ENCODE measurements around the gene CGB1.
"Not testable (repeated sequence)": the region's sequence is repeated elsewhere in the genome, so short reads cannot be mapped to it uniquely, and the experiment has no call there.

Gene CGB1

DNA sequence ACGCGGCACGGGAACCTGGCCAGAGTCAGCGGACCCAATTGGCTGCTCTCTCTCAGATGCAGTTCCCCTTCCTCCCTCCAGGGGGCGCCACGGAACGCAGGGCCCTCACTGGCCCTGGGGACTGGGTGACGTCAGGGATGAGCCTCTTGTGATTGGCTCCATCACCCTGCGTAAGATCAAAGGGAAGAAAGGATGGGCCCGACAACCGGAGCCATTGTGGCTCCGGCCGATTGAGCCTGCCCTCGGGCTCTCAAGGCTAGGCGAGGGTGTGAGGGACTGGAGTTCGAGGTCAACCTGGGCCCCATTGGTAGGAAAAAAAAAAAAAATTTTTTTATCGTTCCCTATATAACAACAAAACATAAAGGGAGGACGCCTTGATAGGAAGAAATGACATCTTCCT, at the start of gene CGB1:
TSS of gene CGB1 (minus strand) at position 81 of the 400 bp plus-strand sequence. CDS start 184 bp downstream, outside the sequence.
- DNase-seq (ENCODE audit: low read depth): peak; percentile 60

- no peak for DNase-seq (ENCODE audit: low read depth)
These were observed 49.6 kb upstream of the CGB1 start for GRCh38 chr19:49086296-49086695.

DNA sequence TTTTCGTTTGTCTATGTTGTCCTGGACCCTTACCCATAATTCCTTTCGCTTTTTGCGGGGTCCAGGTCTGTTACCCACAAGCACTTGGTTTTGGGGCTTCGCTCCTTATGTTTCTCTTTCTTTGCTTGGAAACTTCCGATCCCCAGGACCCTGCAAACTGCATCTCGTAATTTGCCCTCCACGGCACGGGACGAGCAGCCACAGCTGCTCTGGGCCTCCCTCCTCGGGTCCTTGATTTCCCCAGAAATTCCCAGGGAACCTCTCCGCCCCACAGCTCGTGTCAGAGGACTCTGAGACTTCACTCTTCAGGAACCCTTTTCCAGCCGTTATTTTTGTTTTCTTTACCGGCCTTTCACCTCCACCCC, 49.2 kb upstream of the CGB1 start:
- no peak for DNase-seq (ENCODE audit: low read depth)

- peak; percentile 99 for DNase-seq (ENCODE audit: low read depth)
These were observed 48.5 kb upstream of the CGB1 start, which contains the start of gene SNRNP70 for GRCh38 chr19:49085020-49085867. Gene SNRNP70 (plus strand): TSS chr19:49085451. CDS start chr19:49086415, 964 bp downstream.

DNA sequence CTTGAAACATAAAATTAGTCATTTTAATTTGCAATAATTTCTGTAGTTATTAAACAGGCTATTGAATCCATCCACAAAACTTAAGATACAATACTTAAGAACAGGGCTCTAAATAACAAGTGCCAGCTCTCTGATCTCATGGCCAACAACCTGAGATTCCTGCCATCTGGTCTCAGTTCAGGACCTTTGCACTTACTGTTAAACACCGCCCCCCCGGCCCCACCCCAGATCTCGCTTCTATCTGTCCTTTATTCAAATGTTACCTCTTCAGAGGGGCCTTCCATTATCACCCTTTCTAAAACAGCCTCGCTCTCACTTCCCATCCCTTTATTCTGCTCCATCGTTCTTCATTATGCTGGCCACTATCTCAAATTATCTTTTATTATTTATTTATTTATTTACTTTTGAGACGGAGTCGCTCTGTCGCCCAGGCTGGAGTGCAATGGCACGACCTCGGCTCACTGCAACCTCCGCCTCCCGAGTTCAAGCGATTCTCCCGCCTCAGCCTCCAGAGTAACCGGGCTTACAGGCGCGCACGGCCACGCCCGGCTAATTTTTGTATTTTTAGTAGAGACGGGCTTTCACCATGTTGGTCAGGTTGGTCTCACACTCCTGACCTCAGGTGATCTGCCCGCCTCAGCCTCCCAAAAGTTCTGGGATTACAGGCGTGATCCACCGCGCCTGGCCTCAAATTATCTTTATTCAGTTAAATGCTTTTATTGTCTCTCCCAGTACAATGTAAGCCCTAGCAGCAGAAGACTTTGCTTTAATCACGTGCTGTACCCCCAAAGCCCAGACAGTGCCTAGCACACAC, 47.7 kb upstream of the CGB1 start:
- DNase-seq (ENCODE audit: low read depth): no peak

DNA sequence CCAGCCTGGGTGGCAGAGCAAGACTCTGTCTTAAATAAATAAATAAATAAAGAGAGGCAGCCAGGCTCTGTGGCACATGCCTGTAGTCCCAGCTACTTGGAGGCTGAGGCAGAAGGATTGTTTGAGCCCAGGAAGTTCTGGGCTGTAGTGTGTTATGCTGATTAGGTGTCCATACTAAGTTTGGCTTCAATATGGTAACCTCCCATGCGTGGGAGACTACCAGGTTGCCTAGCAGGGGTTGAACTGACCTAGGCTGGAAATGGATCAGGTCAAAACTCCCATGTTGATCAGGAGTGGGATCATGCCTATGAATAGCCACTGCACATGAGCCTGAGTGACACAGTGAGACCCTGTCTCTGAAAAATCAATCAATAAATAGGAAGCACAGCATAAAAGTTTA, 44.6 kb upstream of the CGB1 start:
- no peak for DNase-seq (ENCODE audit: low read depth)

- DNase-seq (ENCODE audit: low read depth): no peak
These were observed 43.7 kb upstream of the CGB1 start for GRCh38 chr19:49080392-49080791.

DNA sequence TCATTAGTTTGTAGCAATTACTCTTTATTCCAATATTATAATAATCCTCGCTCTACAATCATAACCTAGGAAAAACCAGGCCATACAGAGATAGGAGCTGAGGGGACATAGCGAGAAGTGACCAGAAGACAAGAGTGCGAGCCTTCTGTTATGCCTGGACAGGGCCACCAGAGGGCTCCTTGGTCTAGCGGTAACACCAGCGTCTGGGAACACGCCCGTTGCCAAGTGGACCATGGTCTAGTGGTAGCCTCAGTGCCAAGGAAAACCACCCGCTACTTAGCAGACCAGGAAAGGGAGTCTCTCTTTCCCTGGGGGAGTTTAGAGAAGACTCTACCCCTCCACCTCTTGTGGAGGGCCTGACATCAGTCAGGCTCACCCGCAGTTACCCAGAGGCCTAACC, 38.2 kb upstream of the CGB1 start:
- DNase-seq (ENCODE audit: low read depth): not testable (repeated sequence)

DNA sequence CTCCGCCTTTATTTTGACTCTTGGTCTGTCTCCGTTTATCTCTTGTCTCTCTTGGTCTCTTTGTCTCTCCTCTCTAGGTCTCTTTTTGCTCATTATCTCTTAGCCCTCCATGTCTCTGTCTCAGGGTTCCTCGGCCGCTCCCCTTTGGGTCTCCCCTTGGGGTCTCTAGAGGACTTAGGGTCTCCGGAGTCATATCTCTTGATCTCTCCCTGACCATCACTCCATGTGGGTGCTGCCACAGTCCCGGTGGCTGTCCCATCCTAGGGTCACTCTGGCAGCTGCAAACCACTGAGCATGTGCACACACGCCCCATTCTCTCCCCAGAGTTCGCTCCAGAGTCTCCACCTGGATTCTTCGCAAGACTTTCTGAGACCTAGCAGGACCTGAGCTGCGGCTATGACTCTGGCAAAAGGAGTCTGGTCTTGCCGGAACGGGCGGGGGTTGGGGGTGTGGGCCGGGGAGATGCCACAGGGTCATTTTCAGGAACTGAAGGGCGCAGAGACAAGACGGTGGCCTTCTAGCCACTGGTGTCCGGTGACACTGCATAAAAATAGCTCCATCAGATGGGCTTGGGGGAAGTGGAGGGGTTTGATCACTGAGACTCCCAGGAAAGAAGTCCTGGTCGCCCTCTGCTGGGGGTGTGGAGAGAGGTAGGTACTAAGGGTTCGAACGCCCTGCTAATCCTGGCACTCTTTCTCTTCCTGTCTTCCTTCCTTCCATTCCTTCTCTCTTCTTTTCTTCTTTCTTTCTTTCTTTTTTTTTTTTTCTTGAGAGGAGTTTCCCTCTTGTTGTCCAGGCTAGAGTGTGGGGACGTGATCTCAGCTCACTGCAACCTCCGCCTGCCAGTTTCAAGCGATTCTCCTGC, 37.1 kb upstream of the CGB1 start:
- DNase-seq (ENCODE audit: low read depth): no peak

- no peak for DNase-seq (ENCODE audit: low read depth)
These were observed 35.3 kb upstream of the CGB1 start for GRCh38 chr19:49071860-49072547.

DNA sequence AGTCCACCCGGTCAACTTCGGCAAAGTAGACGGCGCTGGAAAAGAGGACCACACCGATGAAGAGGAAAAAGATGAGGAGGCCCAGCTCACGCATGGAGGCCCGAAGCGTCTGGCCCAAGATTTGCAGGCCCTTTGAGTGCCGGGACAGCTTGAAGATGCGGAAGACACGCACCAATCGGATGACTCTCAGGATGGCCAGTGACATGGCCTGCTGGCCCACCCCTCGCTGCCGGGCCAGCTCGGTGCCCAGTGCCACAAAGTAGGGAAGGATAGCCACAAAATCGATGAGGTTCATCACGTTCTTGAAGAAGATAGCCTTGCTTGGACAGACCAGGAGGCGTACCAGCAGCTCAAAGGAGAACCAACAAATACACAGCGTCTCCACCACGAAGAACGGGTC, 33.7 kb upstream of the CGB1 start:
- no peak for DNase-seq (ENCODE audit: low read depth)

DNA sequence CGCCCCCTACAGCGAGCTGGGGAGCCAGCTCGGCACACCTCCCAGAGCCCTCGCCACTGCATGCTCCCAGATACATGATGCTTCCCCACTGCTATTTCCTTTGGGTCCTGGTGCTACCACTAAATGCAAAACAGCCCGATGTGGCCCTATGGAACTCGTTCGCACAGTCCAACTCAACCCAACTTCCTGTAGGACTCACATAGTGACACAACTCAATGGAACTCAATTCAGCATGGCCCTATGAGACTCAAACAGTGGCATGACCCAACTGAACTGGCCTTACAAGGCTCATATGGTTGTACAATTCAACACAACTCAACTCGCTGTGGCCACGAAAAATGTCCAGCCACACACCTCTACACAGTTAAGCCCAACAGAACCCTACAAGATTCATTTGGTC, 32.3 kb upstream of the CGB1 start:
- no peak for DNase-seq (ENCODE audit: low read depth)

GRCh38 chr19:49067554-49067953, 30.9 kb upstream of the CGB1 start:
- no peak for DNase-seq (ENCODE audit: low read depth)

DNA sequence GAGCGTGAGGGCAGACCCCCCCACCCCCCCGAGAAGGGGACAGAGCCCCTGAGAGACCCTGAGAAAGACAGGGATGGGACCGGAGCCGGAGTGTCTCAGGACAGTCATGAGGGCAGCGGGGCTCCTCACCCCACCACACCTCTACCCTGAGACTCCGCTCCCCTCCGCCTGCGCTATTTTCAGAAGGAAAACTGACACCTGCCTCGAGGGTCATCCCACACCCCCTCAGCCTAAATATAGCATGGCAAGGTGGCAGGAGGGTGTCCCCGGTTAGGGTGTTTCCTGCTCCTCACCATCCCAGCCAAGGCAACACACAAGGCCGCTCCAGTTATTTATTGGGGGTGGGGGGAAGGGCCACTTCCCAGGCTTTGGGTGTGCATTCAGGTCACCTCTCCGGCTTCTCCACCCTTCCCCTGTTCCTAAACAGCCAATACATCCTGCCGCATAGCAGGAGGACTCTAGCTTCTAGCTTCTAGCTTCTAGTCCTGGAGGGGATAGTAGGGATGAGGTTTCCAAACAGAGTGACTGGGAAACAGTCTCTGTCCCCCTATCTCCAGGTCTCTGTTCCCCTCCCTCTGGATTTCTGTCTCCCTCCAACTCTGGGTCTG, 29.3 kb upstream of the CGB1 start:
- DNase-seq (ENCODE audit: low read depth): no peak

GRCh38 chr19:49064768-49065611, 28.3 kb upstream of the CGB1 start, which contains the start of gene NTF4:
Gene NTF4 (minus strand): TSS chr19:49064818. CDS start chr19:49061997, 2,821 bp downstream.
- no peak for DNase-seq (ENCODE audit: low read depth)

- no peak for DNase-seq (ENCODE audit: low read depth)
These were observed 27.4 kb upstream of the CGB1 start for GRCh38 chr19:49064029-49064629.

DNA sequence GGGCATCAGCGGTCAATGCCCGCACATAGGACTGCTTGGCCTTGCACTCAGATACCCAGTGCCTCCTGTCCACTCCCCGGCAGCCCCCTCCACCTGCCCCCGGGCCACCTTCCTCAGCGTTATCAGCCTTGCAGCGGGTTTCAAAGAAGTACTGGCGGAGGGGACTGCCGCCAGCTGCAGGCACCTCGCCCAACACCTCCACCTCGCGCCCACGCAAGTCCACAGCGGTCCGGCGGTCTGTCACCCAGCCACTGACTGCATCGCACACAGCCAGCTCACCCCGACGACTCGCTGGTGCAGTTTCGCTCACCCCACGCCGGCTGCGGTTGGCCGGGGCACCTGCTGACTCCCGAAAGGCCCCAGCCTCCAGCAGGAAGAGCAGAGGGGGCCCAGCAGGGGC, 24.8 kb upstream of the CGB1 start:
- DNase-seq (ENCODE audit: low read depth): no peak

- DNase-seq (ENCODE audit: low read depth): no peak
These were observed 24.3 kb upstream of the CGB1 start for GRCh38 chr19:49061000-49061399.

DNA sequence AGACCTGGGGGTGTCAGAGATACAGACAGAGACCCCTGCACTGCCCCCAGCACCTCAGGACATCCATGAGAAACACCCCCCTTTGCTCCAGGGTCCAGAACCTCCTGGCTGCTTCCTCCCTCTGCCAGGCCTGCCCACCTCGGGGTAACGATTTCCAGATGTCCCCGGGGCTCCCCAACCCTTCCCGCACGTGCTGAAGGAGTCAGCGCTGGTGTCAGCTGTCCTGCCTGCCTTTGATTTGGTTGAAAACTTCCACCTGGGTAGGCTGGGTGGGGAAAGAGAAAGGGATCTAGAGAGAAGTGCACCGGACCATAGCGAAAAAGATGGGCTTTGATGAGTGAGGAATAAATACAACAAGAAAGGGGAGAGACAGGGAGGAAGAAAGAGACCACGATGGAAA, 22.4 kb upstream of the CGB1 start:
- DNase-seq (ENCODE audit: low read depth): no peak

DNA sequence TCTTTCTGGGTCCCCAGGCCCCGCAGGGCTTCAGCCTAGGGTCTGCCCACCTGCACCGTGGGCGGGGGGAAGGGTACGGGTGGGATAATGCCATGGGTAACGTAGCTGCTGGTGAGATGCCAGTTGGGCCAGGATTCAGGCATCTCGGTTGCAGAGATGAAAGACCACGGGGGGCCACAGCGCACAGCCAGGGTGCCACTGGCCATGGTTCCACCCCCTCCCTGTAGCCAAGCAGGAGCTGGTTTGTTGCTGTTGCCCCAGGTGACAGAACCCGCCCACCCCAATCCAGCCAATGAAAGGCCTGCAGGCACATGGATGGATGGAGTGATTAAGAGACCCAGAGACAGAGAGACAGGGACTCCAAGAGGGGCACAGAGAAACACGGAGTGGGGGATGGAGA, 21.9 kb upstream of the CGB1 start:
- DNase-seq (ENCODE audit: low read depth): peak; percentile 34

Data from activated T-cell treated with anti-CD3 and anti-CD28 coated beads for 48 hours (primary cell).